Left forelimb (tissue), 1 donor: ENCODE measurements around the gene SCN7A.

Source experiments
- DNase-seq: peaks from one replicate; pipeline ENCODE4 v3.0.0-alpha.2; 2018; ENCODE audit warnings: low spot score

Gene SCN7A

DNA sequence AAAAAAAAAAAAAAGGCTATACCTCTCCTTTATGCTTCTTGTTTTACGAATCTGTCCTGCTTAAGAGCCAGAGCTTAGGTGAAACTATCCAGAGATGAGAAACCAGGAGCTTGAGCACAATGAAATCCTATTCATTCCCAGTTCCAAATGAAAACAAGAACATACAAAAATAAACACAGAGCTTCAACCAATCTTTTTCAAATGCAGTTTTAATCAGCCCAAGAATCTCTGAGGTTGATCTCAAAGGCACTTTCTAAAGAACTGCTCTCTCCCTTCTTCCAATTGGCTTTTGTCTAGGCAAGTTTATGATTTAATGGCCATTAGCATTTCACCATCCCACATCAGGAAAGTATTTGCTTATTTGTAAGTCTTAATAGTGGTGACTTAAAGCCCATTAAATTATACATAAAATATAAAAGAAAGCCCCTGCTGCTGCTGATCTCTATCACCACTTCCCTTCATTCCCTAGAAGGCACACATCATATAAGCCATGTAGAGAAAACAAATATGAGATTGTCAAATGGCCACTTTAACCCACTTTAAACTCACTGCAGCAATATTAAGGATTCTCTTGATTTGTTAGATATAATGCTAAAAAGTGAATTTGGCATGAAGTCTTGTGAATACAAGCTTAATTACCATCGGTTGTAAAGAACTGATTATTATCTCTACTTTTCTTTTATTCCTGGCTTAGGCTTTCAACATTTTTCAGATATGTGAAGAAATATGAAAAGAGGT is 89.0 kb downstream of the SCN7A start:
- no peak for DNase-seq

GRCh38 chr2:166394245-166394644 is 99.8 kb downstream of the SCN7A start:
- DNase-seq = no peak

DNA sequence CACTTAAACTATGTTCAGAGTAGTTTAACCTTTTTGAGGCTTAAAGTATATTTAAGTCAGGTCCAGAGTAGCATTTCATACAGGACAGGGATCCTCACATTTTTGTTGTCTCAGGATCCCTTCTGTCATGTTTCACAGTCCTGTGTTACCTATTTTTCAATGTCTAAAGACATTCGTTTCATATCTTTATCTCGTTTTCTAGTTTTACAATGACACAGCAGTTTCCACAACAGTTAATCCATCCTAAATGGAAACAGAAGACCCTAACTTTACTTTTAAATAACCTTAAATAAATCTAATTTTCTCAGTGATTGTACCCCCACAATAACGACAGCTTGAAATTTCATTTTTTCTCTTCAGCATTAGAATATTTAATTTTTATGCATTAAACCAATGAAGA is 101.0 kb downstream of the SCN7A start:
- DNase-seq = no peak

- no peak for DNase-seq
Measured at GRCh38 chr2:166388481-166389070, 105.5 kb downstream of the SCN7A start.

DNA sequence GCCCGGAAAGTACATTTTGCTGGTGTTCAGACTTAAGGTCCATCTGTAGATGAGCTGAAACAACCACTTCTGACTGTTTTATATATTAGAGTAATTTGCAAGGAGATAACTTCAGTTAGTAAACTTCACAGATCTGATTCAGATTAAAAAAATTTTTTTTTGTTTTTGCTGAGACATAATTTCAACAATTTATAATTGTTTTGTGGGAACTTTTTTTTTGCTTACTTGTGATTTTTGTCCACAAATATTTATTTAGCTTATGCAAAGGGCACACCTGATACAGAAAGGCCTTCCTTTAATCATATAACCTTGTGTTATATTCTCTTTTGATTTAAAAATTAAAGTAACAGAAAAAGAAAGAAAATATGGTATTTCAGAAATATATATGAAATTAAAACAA is 108.7 kb downstream of the SCN7A start:
- no peak for DNase-seq

DNA sequence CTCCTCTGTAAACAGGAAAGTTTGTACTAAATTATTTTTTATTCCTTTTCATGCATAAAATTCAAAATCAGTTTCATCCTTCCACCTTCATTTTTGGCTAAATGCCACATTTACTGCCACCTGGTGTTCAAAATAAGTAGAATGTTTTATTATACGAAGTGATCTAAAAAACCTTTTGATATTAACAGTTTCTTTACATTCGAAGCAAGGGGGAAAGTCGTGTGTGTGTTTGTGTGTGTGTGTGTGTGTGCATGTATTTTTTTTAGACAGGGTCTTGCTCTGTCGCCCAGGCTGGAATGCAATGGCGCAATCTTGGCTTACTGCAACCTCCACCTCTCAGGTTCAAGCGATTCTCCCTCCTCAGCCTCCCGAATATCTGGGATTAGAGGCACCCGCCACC is 109.3 kb downstream of the SCN7A start:
- DNase-seq = no peak

DNA sequence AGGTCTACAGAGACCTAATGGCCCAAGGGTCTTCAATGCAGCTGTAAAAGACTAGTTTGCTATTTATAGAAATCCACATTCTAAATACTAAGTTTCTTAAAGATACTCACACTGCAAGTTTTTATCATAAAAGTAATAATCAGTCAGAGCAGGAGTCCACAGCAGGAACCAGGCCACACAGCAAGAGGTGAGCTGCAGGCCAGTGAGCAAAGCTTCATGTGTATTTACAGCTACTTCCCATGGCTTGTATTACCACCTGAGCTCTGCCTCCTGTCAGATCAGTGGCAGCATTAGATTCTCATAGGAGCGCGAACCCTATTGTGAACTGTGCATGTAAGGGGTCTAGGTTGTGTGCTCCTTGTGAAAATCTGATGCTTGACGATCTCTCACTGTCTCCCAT is 111.6 kb downstream of the SCN7A start:
- no peak for DNase-seq

DNA sequence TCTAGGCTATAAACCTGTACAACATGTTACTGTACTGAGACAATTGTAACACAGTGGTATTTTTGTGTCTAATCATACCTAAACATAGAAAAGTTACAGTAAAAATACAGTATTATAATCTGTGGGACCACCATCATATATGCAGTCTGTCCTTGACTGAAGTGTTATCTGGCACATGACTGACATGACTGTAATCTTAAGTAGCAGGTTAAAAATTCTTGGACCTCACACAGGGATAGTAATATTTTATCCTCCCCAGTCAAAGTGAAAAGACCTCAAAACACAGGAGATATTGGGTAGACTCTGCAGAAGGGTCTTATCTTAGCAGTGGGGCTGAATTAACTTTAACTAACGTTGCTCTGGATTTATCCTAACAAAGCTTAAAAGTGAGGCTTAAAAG is 113.4 kb downstream of the SCN7A start:
- DNase-seq = no peak

GRCh38 chr2:166376873-166377272 is 117.2 kb downstream of the SCN7A start:
- DNase-seq = no peak

DNA sequence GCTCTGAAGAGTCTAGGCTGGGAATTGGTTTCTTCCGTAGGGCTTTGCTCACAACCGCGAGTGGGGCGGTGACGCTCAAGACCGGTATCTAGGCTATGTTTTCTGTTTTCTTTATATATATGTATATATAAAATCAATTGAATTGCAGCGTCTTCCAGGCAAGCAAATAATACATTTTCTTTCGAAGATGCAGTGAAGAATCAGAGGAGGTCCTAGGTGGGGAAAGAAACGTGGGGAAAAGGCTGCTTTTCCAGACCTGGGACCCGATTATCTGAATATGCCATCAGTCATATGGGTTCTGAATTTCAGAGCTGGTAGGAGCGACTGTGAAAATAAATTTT is 117.6 kb downstream of the SCN7A start:
- no peak for DNase-seq

GRCh38 chr2:166375736-166376487 is 118.1 kb downstream of the SCN7A start, which contains the start of gene SCN9A:
SCN9A (minus strand) TSS chr2:166375944; CDS start chr2:166311756, 64,188 bp downstream.
- peak; percentile 82 for DNase-seq

DNA sequence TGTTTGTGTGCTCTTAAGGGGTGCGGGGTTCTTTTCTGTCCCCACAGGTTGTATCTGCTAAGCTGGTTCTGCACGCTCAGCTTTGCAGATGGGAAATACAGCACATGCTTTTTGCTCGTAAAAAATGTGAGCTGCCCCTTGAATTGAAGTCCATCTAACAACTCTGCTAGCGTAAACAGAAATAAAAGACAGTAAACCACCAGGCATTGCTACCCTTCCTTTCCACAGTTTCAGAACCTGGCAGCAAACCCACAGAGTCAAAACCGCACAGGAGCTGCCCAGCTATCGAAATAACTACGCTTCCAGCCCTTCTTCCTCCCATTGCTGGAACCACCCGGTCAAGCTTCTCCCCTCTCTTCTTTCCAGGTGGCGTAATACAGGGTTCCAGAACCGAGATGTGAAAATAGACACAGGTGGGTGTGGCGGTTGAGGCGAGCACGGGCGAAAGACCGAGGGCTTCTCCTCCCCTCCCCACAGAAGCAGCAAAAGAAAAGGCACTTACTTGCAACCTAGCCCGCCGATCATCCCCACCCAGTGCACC is 118.8 kb downstream of the SCN7A start:
- no peak for DNase-seq

DNA sequence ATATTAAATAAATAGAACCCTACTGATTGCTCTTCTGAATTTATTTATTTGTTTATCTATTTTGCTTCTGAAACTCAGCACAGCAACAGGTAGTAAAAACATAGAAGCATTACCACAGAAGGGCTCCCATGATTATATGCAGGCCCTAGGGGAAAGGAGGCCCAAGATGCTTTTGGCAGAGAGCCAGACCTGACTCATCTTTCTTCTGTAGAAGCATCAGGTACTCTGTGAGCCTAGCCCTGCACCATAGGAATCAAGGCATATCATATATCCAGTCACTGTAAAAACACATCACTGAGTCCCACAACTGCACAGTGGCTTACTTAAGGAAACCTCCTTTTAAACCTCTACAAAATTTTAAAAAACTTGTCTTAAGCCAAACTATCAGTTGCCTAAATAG is 120.1 kb downstream of the SCN7A start:
- no peak for DNase-seq

DNA sequence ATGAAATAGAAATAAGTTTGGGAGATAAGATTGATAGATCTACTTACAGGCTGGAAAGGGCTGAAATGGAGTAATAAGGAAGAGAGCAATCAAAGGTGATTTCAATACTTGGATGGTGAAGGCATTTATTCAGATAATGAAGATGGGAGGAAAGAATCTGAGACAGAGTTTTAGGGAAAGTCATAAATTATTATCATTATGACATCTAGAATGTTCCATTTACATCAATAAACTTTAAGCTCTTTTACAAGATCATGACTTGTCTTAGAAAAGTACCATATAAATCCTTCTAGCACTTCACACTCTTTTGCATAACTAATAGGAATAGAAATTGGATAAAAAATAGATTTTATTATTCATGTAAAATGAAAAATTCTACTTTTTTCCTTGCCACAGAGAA is 120.5 kb downstream of the SCN7A start:
- DNase-seq = no peak

- no peak for DNase-seq
Measured at GRCh38 chr2:166373105-166373504, 120.9 kb downstream of the SCN7A start.

GRCh38 chr2:166372046-166372445 is 122.0 kb downstream of the SCN7A start:
- DNase-seq = no peak

GRCh38 chr2:166365803-166366420 is 128.1 kb downstream of the SCN7A start:
- DNase-seq = no peak

GRCh38 chr2:166365239-166365638 is 128.8 kb downstream of the SCN7A start:
- no peak for DNase-seq

GRCh38 chr2:166364476-166365161 is 129.4 kb downstream of the SCN7A start:
- no peak for DNase-seq

DNA sequence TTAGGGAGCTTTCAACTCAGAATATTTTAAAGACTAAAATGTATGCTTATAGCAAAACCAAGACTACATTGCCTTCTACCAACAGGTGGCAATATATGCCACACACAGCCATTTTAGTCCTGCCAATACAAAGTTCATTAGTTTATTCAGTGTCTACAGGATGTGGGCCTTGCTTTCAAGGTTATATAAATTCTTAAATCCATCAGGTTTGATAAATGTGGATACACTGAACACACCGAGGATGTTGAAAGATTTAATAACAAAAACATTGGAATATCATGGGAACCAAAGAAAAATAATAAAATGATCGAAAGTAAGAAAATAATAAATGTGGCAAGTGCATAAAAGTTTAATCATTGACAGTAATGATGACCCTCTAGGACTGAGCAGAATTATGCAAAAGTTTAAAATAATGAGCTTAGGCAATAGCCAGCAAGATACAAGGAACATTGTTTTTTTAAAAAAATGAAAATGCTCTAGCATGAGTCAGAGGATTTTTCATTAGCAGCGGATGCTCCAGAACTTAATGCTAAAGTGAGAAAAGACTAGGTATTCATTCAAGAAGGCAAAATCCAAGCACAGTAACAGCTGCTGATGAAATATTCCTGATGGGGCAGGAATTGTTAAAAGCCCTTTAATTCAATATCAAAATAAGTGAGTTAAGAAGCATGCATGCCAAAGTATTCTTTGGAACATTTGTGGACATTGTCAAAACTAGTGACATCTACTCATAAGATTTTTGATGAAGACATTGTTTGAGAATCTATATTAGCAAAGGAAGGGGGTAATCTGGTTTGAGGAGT is 132.5 kb downstream of the SCN7A start:
- DNase-seq = no peak

DNA sequence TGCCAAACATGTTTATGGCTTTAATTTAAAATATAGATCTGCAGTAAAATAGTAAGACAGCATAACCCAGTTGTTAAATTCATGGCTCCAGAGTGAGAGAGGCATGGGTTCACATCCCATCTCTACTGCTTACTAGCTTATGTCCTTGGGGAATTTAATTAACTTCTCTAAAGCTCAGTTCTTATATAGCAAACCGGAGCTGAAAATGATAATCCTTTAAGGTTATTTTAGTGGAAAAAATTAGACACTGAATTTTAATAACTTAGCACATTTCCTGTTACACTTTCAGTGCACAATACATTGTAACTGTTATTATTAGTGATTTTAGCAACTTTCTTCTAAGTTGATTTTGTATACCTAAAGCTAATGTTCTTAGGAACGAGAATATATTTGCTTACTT is 133.1 kb downstream of the SCN7A start:
- no peak for DNase-seq
